ENCODE data around the gene CTBP1.

CTBP1 gene

GRCh38 chr4:1212546-1213335 lies 36.2 kb downstream of the CTBP1 start:
- Histone ChIP-seq H3K9ac (ENCODE audit: low read depth, low read length) (no peak overlapping the region), H3K9me3 (ENCODE audit: control insufficient read depth, insufficient read depth, low read length) (no peaks in the 10 kb centered on the region), H3K4me1 (ENCODE audit: control insufficient read depth, insufficient read depth, low read length) (no peaks in the 10 kb centered on the region), H3K27ac (ENCODE audit: low read depth, low read length) (no peak overlapping the region), H3K36me3 (ENCODE audit: control insufficient read depth, insufficient read depth, low read length) (peaks cover 66% of the 10 kb centered on the region), H3K27me3 (ENCODE audit: control insufficient read depth, insufficient read depth, low read length) (no peaks in the 10 kb centered on the region), H3K4me3 (ENCODE audit: low read depth, low read length) (no peak overlapping the region)

GRCh38 chr4:1211891-1212545 lies 36.9 kb downstream of the CTBP1 start:
- peaks cover 59% of the 10 kb centered on the region for H3K36me3 ChIP-seq (ENCODE audit: control insufficient read depth, insufficient read depth, low read length)
- H3K4me3 ChIP-seq (ENCODE audit: low read depth, low read length), result no peak overlapping the region
- H3K9me3 ChIP-seq (ENCODE audit: control insufficient read depth, insufficient read depth, low read length), result no peaks in the 10 kb centered on the region
- H3K27ac ChIP-seq (ENCODE audit: low read depth, low read length), result no peak overlapping the region
- H3K27me3 ChIP-seq (ENCODE audit: control insufficient read depth, insufficient read depth, low read length), result no peaks in the 10 kb centered on the region
- H3K4me1 ChIP-seq (ENCODE audit: control insufficient read depth, insufficient read depth, low read length), result no peaks in the 10 kb centered on the region
- H3K9ac ChIP-seq (ENCODE audit: low read depth, low read length), result no peak overlapping the region

GRCh38 chr4:1211371-1211770 lies 37.6 kb downstream of the CTBP1 start:
- H3K27ac ChIP-seq (ENCODE audit: low read depth, low read length), result no peak overlapping the region
- no peak overlapping the region for H3K9ac ChIP-seq (ENCODE audit: low read depth, low read length)
- H3K27me3 ChIP-seq (ENCODE audit: control insufficient read depth, insufficient read depth, low read length), result no peaks in the 10 kb centered on the region
- H3K36me3 ChIP-seq (ENCODE audit: control insufficient read depth, insufficient read depth, low read length), result peaks cover 57% of the 10 kb centered on the region
- no peak overlapping the region for H3K4me3 ChIP-seq (ENCODE audit: low read depth, low read length)
- H3K9me3 ChIP-seq (ENCODE audit: control insufficient read depth, insufficient read depth, low read length), result no peaks in the 10 kb centered on the region
- no peaks in the 10 kb centered on the region for H3K4me1 ChIP-seq (ENCODE audit: control insufficient read depth, insufficient read depth, low read length)

- no peaks in the 10 kb centered on the region for H3K27me3 ChIP-seq (ENCODE audit: control insufficient read depth, insufficient read depth, low read length)
- no peak overlapping the region for H3K4me3 ChIP-seq (ENCODE audit: low read depth, low read length)
- H3K9ac ChIP-seq (ENCODE audit: low read depth, low read length), result no peak overlapping the region
- H3K9me3 ChIP-seq (ENCODE audit: control insufficient read depth, insufficient read depth, low read length), result no peaks in the 10 kb centered on the region
- H3K36me3 ChIP-seq (ENCODE audit: control insufficient read depth, insufficient read depth, low read length), result peaks cover 54% of the 10 kb centered on the region
- no peaks in the 10 kb centered on the region for H3K4me1 ChIP-seq (ENCODE audit: control insufficient read depth, insufficient read depth, low read length)
- no peak overlapping the region for H3K27ac ChIP-seq (ENCODE audit: low read depth, low read length)
These were observed 38.0 kb downstream of the CTBP1 start for GRCh38 chr4:1210971-1211370.

- no peaks in the 10 kb centered on the region for H3K9me3 ChIP-seq (ENCODE audit: control insufficient read depth, insufficient read depth, low read length)
- no peaks in the 10 kb centered on the region for H3K4me1 ChIP-seq (ENCODE audit: control insufficient read depth, insufficient read depth, low read length)
- no peak overlapping the region for H3K27ac ChIP-seq (ENCODE audit: low read depth, low read length)
- peaks cover 48% of the 10 kb centered on the region for H3K36me3 ChIP-seq (ENCODE audit: control insufficient read depth, insufficient read depth, low read length)
- no peaks in the 10 kb centered on the region for H3K27me3 ChIP-seq (ENCODE audit: control insufficient read depth, insufficient read depth, low read length)
- H3K4me3 ChIP-seq (ENCODE audit: low read depth, low read length), result no peak overlapping the region
- no peak overlapping the region for H3K9ac ChIP-seq (ENCODE audit: low read depth, low read length)
These were observed 38.6 kb downstream of the CTBP1 start for GRCh38 chr4:1210241-1210841.

- no peak overlapping the region for H3K4me3 ChIP-seq (ENCODE audit: low read depth, low read length)
- H3K4me1 ChIP-seq (ENCODE audit: control insufficient read depth, insufficient read depth, low read length), result no peaks in the 10 kb centered on the region
- H3K9ac ChIP-seq (ENCODE audit: low read depth, low read length), result no peak overlapping the region
- no peaks in the 10 kb centered on the region for H3K9me3 ChIP-seq (ENCODE audit: control insufficient read depth, insufficient read depth, low read length)
- no peaks in the 10 kb centered on the region for H3K27me3 ChIP-seq (ENCODE audit: control insufficient read depth, insufficient read depth, low read length)
- H3K27ac ChIP-seq (ENCODE audit: low read depth, low read length), result no peak overlapping the region
- peaks cover 43% of the 10 kb centered on the region for H3K36me3 ChIP-seq (ENCODE audit: control insufficient read depth, insufficient read depth, low read length)
These were observed 39.1 kb downstream of the CTBP1 start for GRCh38 chr4:1209821-1210220.

GRCh38 chr4:1208970-1209704 lies 39.8 kb downstream of the CTBP1 start:
- Histone ChIP-seq H3K4me1 (ENCODE audit: control insufficient read depth, insufficient read depth, low read length) (no peaks in the 10 kb centered on the region), H3K27ac (ENCODE audit: low read depth, low read length) (no peak overlapping the region)

GRCh38 chr4:1208266-1208961 lies 40.5 kb downstream of the CTBP1 start:
- H3K27ac ChIP-seq (ENCODE audit: low read depth, low read length), result no peak overlapping the region
- H3K4me1 ChIP-seq (ENCODE audit: control insufficient read depth, insufficient read depth, low read length), result no peaks in the 10 kb centered on the region
- H3K27me3 ChIP-seq (ENCODE audit: control insufficient read depth, insufficient read depth, low read length), result no peaks in the 10 kb centered on the region
- no peaks in the 10 kb centered on the region for H3K9me3 ChIP-seq (ENCODE audit: control insufficient read depth, insufficient read depth, low read length)
- H3K9ac ChIP-seq (ENCODE audit: low read depth, low read length), result no peak overlapping the region
- H3K36me3 ChIP-seq (ENCODE audit: control insufficient read depth, insufficient read depth, low read length), result peaks cover 28% of the 10 kb centered on the region
- H3K4me3 ChIP-seq (ENCODE audit: low read depth, low read length), result no peak overlapping the region

More at GRCh38 chr4:1208970-1209704, 39.8 kb downstream of the CTBP1 start:
- no peak overlapping the region for H3K4me3 ChIP-seq (ENCODE audit: low read depth, low read length)
- H3K36me3 ChIP-seq (ENCODE audit: control insufficient read depth, insufficient read depth, low read length), result peaks cover 36% of the 10 kb centered on the region
- H3K27me3 ChIP-seq (ENCODE audit: control insufficient read depth, insufficient read depth, low read length), result no peaks in the 10 kb centered on the region
- H3K9ac ChIP-seq (ENCODE audit: low read depth, low read length), result no peak overlapping the region
- H3K9me3 ChIP-seq (ENCODE audit: control insufficient read depth, insufficient read depth, low read length), result no peaks in the 10 kb centered on the region

GRCh38 chr4:1207603-1208265 lies 41.2 kb downstream of the CTBP1 start:
- no peaks in the 10 kb centered on the region for H3K9me3 ChIP-seq (ENCODE audit: control insufficient read depth, insufficient read depth, low read length)
- peaks cover 22% of the 10 kb centered on the region for H3K36me3 ChIP-seq (ENCODE audit: control insufficient read depth, insufficient read depth, low read length)
- no peaks in the 10 kb centered on the region for H3K4me1 ChIP-seq (ENCODE audit: control insufficient read depth, insufficient read depth, low read length)
- H3K27me3 ChIP-seq (ENCODE audit: control insufficient read depth, insufficient read depth, low read length), result no peaks in the 10 kb centered on the region
- no peak overlapping the region for H3K27ac ChIP-seq (ENCODE audit: low read depth, low read length)
- no peak overlapping the region for H3K9ac ChIP-seq (ENCODE audit: low read depth, low read length)
- no peak overlapping the region for H3K4me3 ChIP-seq (ENCODE audit: low read depth, low read length)

GRCh38 chr4:1207157-1207470 lies 41.8 kb downstream of the CTBP1 start:
- Histone ChIP-seq H3K27ac (ENCODE audit: low read depth, low read length) (no peak overlapping the region), H3K36me3 (ENCODE audit: control insufficient read depth, insufficient read depth, low read length) (peaks cover 17% of the 10 kb centered on the region), H3K9me3 (ENCODE audit: control insufficient read depth, insufficient read depth, low read length) (no peaks in the 10 kb centered on the region), H3K27me3 (ENCODE audit: control insufficient read depth, insufficient read depth, low read length) (no peaks in the 10 kb centered on the region), H3K4me3 (ENCODE audit: low read depth, low read length) (no peak overlapping the region), H3K4me1 (ENCODE audit: control insufficient read depth, insufficient read depth, low read length) (no peaks in the 10 kb centered on the region), H3K9ac (ENCODE audit: low read depth, low read length) (no peak overlapping the region)

Measured in HUES48 (cell line).